PFSK-1 (cell line): ENCODE data around the gene LIF.

ENCODE experiments used
- POLR2AphosphoS5 ChIP-seq: IDR thresholded peaks from 2 replicates; pipeline ENCODE4 v1.6.1; 2012; ENCODE audit warnings: low read depth, mild to moderate bottlenecking, control low read depth, low read length, moderate library complexity
- REST ChIP-seq, 2 experiments: IDR thresholded peaks; 2 replicates each; pipeline versions ENCODE4 v1.6.1 to v1.8.0; 2011 to 2012; ENCODE audit warnings: low read depth in 2 of 2, low read length in 2 of 2, control low read depth in 1 of 2, inconsistent platforms in 1 of 2, mild to moderate bottlenecking in 1 of 2, moderate library complexity in 1 of 2; ENCODE audit not compliant: insufficient read depth in 1 of 2

- TF ChIP-seq POLR2AphosphoS5: no peak
- no peak for TF ChIP-seq REST (IDR thresholded peaks at IDR 0.05; ENCODE audit: insufficient read depth in 1 of 2, low read depth in 2 of 2, low read length in 2 of 2)
Measured at GRCh38 chr22:30202531-30203006, 44.0 kb downstream of the LIF start.
